GM18951 (cell line): Measurements from ENCODE around the gene KIR2DL1.
"Not testable (repeated sequence)": the region's sequence is repeated elsewhere in the genome, so short reads cannot be mapped to it uniquely, and the experiment has no call there.

ENCODE experiments used
- POLR2A ChIP-seq: IDR thresholded peaks from 4 replicates; pipeline ENCODE4 v1.6.1; 2011; ENCODE audit warnings: mild to moderate bottlenecking; ENCODE audit not compliant: insufficient read length, insufficient read depth; ENCODE audit errors: extremely low read depth
- in situ Hi-C: fragments of 300-500 bp; cut with MboI; formaldehyde crosslinking; loops from one replicate; pipeline ENCODE4 v1.12.0; 2022; ENCODE audit warnings: low sequenced_read_pairs, mixed read lengths, inconsistent platforms; ENCODE audit not compliant: unreplicated experiment

Gene KIR2DL1

GRCh38 chr19:54769646-54770045 is at the start of gene KIR2DL1:
KIR2DL1 (plus strand) TSS chr19:54769793; CDS start chr19:54769851, 58 bp downstream.
- in situ Hi-C loops = not testable (repeated sequence)

GRCh38 chr19:54724142-54724541 is 45.5 kb upstream of the KIR2DL1 start, which contains the start of gene KIR3DL3:
KIR3DL3 (plus strand) TSS chr19:54724442; CDS start chr19:54724497, 55 bp downstream.
- in situ Hi-C loops = no loop called here
- no peak for TF ChIP-seq POLR2A

GRCh38 chr19:54724644-54725043 is 44.9 kb upstream of the KIR2DL1 start:
- in situ Hi-C loops = no loop called here
- TF ChIP-seq POLR2A = no peak

DNA sequence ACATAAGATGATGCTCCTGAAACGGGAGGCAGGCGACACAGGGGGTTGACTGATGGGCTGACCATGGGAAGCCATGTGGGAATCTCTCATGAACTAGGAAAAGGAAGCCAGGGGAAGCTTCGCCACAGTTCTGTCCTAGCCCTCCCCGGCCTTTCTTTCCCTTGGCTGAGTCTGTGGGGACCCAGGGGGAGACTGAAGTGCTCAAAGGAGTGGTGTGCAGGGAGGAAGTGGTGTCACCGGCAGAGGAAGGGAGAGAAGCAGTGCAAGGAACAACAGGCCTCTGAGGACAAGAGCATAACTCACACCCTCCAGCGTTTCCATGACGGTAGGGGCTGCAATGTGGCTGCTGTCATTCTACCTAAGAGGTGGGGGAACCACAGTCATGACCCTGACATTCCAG is 44.3 kb upstream of the KIR2DL1 start:
- in situ Hi-C loops = no loop called here
- TF ChIP-seq POLR2A = no peak

GRCh38 chr19:54727562-54727961 is 42.0 kb upstream of the KIR2DL1 start:
- no peak for TF ChIP-seq POLR2A
- in situ Hi-C loops = no loop called here

GRCh38 chr19:54728167-54728566 is 41.4 kb upstream of the KIR2DL1 start:
- TF ChIP-seq POLR2A = no peak
- in situ Hi-C loops = no loop called here

DNA sequence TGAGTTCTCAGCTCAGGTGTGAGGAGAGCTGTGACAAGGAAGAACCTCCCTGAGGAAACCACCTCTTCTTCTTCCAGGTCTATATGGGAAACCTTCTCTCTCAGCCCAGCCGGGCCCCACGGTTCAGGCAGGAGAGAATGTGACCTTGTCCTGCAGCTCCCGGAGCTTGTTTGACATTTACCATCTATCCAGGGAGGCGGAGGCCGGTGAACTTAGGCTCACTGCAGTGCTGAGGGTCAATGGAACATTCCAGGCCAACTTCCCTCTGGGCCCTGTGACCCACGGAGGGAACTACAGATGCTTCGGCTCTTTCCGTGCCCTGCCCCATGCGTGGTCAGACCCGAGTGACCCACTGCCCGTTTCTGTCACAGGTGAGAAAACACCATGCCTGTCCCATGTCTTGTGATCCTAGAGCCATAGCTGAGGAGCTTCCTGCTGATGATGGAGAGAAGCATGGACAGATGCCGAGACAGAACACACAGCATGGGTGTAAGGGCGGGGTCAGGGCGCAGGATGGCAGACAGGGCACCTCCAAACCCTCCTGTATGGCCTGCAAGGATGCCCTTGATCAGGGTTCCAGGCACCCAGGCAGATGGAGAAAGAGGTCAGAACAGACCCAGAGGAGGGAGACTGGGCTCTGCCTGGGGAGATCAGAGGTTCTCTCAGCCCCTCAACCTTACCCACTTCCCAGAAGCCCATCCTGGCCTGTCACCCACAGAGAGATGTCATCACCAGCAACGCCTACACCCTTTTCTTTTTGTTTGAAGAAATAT is 40.0 kb upstream of the KIR2DL1 start:
- no peak for TF ChIP-seq POLR2A
- in situ Hi-C loops = no loop called here

GRCh38 chr19:54731191-54731590 is 38.4 kb upstream of the KIR2DL1 start:
- in situ Hi-C loops = no loop called here

GRCh38 chr19:54738306-54738705 is 31.3 kb upstream of the KIR2DL1 start, which contains the start of gene KIR2DL3:
KIR2DL3 (plus strand) TSS chr19:54738513; CDS start chr19:54738546, 33 bp downstream.
- in situ Hi-C loops = not testable (repeated sequence)

More at GRCh38 chr19:54731191-54731590, 38.4 kb upstream of the KIR2DL1 start:
- no peak for TF ChIP-seq POLR2A

- in situ Hi-C loops = no loop called here
- TF ChIP-seq POLR2A = no peak
Measured at GRCh38 chr19:54738715-54739114, 30.9 kb upstream of the KIR2DL1 start.

GRCh38 chr19:54739587-54740497 is 29.8 kb upstream of the KIR2DL1 start:
- in situ Hi-C loops = no loop called here
- no peak for TF ChIP-seq POLR2A

- in situ Hi-C loops = not testable (repeated sequence)
Measured at GRCh38 chr19:54741950-54742349, 27.6 kb upstream of the KIR2DL1 start.

DNA sequence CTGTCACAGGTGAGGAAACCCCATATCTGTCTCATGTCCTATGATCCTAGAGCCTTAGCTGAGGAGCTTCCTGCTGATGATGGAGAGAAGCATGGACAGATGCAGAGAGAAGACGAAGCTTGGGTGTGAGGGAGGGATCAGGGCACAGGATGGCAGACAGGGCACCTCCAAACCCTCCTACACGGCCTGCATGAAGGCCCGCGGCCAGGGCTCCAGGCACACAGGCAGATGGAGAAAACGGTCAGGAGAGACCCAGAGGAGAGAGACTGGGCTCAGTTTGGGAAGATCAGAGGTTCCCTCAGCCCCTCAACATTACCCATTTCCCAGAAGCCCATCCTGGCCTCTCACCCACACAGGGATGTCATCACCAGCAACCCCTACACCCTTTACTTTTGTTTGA is 25.5 kb upstream of the KIR2DL1 start:
- in situ Hi-C loops = not testable (repeated sequence)

DNA sequence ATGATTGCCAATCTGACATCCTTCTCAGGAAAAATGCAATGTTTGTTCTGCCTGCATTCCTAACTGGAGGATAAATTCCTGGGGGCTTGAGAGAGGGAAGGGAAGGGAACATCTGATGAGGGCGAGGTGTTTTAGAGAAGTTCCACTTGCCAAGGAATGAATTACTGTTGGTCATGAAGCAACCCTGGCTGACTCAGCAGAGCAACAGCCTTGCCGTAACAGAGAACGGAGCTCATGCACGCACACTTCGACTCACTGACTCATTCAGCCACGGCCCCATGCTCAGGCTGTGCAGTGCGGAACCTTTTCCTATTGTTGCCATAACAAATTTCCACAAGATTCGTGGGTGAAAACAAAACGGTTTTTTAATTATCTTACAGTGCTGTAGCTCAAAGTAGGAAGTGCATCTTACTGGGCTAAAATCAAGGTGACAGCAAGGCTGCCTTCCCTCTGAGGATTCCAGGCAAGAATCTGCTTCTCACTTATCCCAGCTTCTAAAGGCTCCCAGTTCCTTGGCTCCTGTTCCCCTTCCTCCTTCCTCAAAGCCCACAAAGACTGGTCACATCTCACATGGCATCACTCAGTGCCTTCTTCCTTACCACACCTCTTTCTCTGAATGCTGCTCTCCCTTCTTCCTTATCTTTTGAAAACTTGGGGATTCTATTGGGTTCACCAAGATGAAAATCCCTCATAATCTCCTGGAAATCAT is 21.8 kb upstream of the KIR2DL1 start:
- in situ Hi-C loops = not testable (repeated sequence)

- in situ Hi-C loops = not testable (repeated sequence)
Measured at GRCh38 chr19:54750276-54750675, 19.3 kb upstream of the KIR2DL1 start.

GRCh38 chr19:54756204-54757110 is 13.1 kb upstream of the KIR2DL1 start:
- in situ Hi-C loops = not testable (repeated sequence)

GRCh38 chr19:54758577-54758976 is 11.0 kb upstream of the KIR2DL1 start:
- in situ Hi-C loops = not testable (repeated sequence)
